Nucleus accumbens (tissue), 56 donors: ENCODE measurements around the gene MEST.
"Not testable (repeated sequence)": the region's sequence is repeated elsewhere in the genome, so short reads cannot be mapped to it uniquely, and the experiment has no call there.

ENCODE experiments used
- DNase-seq, 56 donors: peaks; one replicate each; lab custom pipeline; 2025; lab: John Stamatoyannopoulos, UW

The MEST gene

DNA sequence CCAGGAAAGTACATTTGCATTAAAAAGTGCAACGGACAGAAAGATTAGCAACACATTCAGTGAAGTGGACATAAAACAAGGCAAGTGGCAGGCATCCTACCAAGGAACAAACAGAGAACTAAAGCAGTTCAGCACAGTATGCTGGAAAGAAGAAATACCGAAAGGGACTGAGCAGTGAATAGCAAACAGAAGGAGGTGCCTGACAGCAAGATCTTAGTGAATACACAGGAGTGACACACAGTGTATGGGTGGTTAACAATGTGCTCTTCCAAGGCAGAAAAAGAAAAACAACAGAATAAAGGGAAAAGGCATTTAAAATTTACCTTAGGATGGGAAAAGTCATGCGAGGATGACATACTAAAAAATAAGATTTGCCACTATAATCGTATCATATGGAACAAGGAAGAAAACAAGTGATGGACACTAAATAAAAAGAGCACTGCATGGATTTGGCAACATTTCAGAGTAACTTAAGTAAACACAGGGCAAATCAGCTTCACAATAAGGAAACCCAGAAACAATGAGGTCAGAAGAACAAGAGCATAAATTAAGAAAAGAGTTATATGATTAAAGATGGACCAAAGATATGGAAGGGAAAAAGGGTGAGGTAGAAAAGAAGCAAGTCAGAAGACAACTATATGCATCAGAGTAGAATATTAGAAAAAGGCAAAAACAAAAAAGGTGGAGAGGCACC is 29.5 kb downstream of the MEST start:
- DNase-seq: no peak

DNA sequence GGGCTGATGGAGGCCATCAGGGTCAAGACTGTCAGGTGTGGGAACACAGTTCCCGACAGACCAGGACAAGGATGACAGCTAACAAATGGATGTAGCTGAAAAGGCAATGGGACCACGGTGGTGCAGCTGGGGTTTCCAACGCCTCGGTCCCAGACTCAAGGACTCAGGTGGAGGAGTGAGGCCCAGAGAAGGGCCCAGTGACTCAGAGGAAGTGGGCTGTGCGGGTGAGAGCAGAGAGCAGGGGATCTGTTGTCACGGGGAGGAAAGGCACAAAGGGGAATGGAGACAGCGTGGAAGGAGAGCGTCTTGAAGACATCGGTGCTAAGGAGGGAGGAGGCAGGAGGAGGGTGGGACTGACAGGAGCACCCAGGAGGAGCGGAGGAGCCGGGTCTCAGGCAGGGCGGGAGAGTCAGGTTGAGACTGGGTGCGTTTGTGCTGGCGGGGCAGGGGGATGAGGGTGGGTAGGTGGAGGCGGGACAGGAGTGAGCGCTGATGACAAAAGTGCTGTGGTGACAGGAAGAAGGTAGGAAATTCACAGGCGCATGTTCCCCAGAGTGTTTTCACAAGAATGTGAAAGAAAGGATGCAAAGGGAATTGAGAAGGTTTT is 31.7 kb downstream of the MEST start:
- peak in 26 of 56 donors; percentile 3 to 75 (median 38) for DNase-seq

DNA sequence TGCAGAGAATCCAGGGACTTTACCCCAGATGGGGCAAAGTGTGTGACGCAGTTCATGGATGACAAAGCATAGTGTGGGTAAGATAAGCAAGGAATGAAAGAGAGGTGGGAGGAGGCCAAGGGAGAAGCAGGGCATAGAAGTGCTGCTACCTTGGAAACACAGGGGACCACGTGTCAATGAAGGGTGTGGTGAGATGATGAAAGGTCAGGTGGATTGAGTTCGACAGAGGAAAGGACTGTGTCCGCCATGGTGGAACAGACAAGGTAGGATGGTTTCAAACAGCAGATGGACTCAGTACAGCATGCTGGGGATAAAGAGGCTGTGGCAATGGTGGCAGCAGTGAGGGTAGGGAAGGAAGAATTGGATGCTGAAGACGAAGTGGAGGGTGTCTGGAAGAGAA is 32.7 kb downstream of the MEST start:
- DNase-seq: peak in 5 of 56 donors; percentile 9 to 32 (median 14)

DNA sequence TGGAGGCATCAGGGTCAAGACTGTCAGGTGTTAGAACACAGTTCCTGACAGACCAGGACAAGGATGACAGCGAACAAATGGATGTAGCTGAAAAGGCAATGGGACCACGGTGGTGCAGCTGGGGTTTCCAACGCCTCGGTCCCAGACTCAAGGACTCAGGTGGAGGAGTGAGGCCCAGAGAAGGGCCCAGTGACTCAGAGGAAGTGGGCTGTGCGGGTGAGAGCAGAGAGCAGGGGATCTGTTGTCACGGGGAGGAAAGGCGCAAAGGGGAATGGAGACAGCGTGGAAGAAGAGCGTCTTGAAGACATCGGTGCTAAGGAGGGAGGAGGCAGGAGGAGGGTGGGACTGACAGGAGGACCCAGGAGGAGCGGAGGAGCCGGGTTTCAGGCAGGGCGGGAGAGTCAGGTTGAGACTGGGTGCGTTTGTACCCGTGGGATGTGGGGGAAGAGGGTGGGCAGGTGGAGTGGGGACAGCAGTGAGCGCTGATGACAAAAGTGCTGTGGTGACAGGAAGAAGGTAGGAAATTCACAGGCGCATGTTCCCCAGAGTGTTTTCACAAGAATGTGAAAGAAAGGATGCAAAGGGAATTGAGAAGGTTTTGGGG is 36.0 kb downstream of the MEST start:
- DNase-seq: peak in 32 of 56 donors; percentile 6 to 80 (median 40)

DNA sequence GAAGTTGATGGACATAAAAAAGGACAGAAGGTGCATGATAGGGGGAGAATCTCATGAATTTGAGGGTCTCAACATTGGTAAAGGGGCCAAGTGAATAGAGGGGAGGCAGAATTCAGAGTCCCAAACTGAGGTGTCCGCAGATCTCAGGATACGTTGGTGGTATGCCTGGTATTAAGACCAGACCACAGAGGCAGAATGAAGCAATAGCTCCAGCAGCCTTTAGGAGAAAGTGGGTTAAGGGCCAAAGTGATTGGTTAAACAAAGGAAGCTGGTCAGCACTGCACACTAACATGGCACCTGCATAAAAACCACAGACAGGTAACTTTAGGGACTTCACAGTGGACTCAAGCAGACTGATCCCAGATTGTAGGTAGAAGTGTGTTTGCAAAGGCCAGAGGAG is 37.5 kb downstream of the MEST start:
- no peak for DNase-seq

DNA sequence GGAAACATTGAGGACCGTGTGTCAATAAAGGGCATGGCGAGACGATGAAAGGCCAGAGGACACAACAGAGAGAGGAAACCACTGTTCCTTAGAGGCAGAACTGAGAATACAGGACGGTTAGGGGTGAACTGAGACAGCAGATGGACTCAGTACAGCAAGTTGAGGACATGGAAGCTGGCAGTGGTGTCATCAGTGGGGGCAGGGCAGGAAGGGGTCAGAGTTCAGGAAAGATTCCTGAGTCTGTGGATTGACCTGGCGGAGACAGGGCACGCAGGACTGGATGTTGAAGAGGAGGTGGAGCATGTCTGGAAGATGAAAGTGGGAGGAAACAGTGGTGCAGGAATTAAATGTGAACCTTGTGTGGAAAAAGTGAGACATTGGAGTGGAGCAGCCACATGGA is 46.0 kb downstream of the MEST start:
- DNase-seq: not testable (repeated sequence)

DNA sequence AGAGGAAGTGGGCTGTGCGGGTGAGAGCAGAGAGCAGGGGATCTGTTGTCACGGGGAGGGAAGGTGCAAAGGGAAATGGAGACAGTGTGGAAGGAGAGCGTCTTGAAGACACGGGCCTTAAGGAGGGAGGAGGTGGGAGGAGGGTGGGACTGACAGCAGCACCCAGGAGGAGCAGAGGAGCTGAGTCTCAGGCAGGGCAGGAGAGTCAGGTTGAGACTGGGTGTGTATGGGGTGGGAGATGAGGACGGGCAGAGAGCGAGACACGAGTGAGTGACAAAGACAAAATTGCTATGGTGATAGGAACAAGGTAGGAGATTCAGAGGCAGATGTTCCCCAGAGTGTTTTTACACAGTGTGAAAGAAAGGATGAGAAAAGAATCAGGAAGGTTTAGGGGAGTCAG is 49.4 kb downstream of the MEST start:
- DNase-seq: peak in 16 of 56 donors; percentile 9 to 64 (median 44)

DNA sequence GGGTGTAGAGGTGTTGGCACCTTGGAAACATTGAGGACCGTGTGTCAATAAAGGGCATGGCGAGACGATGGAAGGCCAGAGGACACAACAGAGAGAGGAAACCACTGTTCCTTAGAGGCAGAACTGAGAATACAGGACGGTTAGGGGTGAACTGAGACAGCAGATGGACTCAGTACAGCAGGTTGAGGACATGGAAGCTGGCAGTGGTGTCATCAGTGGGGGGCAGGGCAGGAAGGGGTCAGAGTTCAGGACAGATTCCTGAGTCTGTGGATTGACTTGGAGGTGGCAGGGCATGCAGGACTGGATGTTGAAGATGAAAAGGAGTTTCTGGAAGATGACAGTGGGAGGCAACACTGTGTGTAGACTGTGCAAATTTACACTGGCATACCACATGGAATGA is 50.4 kb downstream of the MEST start:
- DNase-seq: not testable (repeated sequence)

DNA sequence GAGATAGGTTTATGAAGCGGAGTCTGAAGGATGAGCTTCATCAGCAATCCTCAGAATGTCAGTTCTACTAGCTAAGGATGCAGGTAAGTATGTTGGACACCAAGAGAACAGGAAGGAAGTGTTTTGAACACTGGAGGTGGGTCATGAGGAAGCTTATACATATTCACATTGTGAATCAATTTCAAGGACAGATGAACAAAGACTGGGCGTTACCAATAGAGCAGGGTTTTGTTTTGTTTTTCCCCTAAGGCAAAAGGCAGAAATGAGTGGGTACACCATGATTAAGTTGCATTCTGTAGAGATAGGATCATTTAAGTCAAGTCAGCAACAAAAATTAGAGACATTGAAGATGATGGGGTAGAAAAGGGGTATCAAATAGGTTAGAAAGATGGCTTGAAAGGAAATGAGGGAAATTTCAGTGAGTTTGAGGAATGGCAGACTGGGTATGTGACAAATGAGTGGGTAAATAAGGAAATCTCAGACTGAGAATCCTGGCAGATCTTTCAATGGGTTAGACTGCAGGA is 51.7 kb downstream of the MEST start:
- no peak for DNase-seq

DNA sequence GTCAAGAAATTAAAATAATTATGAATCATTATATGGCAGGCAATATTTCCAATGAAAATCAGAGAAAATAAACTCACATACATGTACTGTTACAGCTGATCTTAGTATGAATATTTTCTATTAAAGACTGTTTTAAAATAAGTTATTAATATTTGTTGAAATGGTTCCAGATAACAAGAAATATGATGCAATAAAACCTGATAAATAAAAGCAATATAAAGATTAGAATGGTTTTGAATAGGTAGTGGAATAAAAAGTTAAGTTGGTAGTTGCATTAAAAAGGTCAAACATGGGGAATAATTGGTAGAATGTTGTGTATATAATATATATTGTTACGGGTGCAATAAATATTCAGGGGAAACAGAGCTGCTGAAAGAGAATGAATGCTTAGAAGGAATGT is 52.5 kb downstream of the MEST start:
- DNase-seq: no peak

DNA sequence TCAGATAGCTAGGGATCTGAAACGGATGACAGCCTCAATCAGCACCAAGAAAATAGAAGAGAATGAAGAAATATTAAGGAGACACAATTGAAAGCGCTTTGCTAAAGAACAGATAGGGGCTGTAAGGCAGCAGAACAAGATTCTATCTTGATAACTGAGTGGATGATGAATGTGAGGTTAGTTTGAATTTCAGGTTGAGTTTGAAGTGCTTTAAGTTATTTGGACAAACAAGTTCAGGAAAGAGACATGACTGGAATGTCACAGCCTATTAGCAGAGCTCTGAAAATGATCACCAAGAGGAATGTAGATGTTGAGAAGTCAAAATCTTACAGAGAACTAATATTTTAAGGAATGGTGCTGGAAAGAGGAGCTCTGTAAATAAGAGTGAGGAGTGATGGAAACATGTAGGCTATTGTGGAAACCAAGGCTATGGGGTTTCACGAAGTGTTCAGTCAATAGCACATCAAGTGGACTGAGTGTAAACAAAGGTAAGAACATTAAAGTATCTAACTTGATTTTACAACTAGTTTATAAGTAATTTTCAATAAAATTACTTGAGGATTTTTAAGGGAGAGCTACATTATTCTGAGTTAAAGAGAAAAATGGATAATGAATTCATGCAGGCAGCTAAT is 61.6 kb downstream of the MEST start:
- DNase-seq: no peak

DNA sequence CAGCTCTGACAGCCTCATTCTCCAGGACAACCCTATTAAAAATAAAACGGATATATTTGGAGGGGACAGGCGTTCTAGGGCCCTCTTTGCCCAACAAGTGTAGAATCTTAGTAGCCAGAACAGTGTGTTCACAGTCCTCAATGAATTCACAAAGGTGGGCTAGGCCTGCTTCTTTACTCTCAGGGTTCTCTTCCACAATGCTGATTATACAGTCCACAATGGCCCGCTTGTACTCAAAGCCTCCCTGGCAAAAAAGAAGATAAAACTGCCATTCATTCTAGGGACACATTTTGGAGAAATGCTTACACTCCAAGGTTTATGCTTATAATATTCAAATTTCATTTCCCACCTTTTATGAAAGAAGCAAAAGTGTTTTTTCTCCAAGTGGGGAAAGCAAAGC is 62.6 kb downstream of the MEST start:
- DNase-seq: no peak
